AML-193 (cell line): ENCODE results near the gene SRGAP1.
"Not testable (repeated sequence)": the region's sequence is repeated elsewhere in the genome, so short reads cannot be mapped to it uniquely, and the experiment has no call there.

ENCODE experiments used
- DNase-seq, 2 experiments: peaks; one replicate each; lab custom pipeline; 2025; lab: John Stamatoyannopoulos, UW

SRGAP1 gene

DNA sequence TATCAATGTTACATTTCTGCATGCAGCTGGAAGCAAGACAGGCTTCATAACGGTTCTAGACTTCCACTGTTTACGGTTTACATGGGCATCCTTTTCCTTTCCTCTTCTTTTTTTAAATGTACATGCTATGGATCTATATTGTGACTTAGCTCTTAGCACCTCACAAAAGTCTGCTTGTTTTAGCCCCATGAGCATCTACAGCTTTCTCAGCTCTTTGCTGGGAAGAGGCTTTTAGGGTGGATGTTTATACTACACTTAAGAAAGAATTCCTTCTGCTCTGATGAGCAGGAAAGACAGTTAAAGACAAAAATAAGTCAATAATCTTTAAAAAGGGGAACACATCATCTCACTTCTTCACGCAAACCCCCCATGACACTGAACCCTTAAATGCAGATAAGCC lies 326.2 kb downstream of the SRGAP1 start:
- no peak for DNase-seq

DNA sequence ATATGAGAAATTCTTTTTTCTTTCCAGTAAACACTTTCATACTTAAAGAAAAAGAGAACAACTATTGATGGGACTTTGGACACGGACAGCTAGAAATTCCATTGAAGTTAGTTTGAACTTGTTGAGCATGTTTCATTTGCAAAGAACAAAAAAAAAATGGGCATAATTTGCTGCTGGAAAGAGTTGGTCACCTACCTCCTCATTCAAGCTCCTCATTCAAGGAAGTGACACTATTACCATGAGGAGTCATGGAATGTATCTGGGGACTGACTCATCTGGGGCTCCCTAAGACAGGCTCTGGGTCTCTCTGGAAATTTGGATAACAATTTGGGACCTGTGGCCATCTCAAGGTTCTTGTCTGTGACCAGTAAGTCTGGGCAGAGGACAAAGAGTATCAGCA lies 327.2 kb downstream of the SRGAP1 start:
- DNase-seq = no peak

DNA sequence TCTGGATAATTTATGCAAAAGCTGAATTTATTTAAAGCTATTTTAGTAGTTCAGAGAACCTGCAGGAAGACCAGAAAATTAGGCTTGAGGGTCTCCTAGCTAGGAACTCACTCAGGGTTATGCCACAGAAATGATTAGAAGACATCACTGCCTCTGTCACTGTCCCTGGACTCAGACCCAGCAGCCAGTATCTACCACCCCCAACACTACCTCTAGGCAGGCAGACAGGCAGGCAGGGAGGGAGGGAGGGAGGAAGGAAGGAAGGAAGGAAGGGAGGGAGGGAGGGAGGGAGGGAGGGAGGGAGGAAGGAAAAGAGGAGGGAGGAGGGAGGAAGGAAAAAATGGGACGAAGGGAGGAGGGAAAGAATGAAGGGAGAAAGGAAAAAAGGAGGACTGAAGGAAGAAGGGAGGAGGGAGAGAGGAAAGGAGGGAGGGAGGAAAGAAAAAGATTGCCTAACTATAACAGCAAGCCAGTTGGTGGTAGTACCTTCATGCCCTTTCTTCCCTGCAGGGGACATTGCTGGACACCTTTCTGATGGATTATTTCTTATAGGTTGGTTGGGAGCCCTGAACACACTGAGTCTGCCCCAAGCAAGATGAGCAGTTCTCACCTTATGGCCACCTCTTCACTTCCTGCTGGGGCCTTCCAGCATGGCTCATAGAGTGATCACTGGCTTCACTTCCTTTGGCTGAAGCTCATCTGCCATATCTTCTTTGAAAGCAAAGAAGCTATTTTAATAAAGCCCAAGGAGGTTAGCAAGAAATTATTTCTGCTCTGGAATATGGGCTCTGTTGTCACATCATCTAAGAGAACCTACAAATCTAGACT lies 327.9 kb downstream of the SRGAP1 start:
- no peak for DNase-seq

DNA sequence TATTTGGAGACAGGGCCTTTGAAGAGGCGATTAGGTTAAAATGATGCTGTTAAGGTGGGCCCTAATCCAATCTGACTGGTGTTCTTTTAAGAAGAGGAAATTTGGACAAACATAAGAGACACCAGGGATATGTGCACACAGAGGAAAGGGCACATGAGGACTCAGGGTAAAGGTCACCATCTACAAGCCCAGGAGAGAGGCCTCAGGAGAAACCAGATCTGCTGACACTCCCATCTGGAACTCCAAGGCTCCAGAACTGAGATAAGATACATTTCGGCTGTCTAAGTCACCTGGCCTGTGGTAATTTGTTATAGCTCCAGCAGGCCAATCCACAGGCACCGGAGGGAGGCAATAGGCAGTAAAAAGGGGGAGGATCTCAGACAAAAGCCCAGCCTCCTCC lies 329.0 kb downstream of the SRGAP1 start:
- DNase-seq = no peak

DNA sequence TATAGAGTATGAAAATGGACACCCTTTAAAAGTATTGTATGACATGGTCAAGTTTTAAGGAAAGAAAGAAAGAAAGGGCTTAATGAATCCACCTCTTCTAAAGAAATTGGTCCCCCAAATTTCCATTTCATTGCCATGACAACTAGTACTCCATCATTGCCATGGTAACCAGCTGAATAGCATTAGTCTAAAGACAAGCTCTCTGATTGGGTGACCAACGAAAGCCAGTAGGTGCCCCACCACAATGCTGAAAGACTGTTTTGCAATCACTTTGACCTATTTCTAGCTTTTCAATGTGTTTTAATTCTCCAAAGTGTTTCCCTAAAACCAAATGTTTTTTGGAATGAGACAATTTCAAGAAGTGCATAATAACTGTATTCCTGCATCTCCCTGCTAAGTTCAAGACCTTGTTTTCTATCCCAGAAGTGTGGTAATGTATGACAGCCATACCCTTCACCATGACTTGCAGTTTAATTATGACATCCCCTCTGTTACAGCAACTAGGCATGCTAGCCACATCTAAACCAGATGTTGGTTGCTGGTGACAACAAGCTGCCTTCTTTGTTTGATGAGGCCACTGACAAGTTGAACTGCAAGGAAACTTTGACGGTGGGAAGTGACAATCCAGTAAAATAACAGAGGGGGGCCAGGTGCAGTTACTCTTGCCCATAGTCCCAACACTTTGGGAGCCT lies 330.9 kb downstream of the SRGAP1 start:
- peak; percentile 52 to 53 for DNase-seq

DNA sequence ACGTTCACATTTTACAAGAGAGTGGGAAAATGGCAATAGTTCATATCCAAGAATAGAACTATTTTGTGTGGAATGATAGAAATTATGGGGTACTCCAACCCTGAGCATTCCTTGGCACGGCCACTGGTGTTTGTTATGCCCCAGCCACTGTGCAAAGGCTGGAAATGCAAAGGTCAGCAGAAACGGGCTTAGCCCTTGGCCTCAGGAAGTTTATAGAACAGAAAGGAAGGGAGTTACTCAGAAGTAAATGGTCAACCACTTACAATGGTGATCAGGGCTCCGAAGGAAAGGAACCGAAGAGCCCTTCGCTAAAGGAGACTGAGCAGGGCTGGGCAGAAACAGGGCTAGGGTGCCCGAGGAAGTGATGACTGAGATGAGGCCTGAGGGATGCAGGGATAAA lies 332.5 kb downstream of the SRGAP1 start:
- no peak for DNase-seq

DNA sequence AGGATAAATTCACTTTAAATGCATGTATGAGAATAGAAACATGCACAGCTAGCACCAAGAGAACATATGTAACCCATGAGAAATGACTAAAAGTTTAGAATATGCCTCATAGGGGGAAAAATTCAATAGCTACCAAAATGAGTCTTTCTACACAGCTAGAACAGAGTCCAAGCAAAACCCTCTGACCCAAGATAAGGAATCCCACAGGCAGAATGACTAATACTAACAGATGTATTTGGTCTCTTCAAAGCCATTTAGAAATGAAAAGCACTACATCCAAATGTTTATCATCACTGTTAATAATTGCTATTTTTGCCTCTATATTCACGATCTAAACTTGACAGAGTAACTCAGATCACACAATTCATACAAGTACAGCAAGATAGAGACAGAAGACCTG lies 333.6 kb downstream of the SRGAP1 start:
- DNase-seq = no peak

DNA sequence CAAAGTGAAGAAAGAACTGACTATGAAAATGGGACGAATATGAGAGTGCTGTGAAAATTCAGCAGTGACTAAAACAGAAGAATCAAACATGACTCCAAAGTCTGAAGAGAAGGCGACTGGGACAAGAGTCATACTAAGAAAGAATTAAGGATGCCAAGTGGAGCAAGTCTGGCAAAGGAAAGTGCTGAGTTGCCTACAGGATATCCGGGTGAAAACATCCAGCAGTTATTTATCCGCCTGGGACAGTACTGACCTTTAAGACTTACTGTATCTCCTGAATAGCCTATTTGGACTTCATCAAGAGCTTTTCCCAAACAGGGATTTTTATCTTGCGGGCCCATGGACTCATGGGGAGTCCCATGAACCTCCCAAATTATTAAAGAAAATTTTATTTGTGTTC lies 336.5 kb downstream of the SRGAP1 start:
- no peak for DNase-seq

DNA sequence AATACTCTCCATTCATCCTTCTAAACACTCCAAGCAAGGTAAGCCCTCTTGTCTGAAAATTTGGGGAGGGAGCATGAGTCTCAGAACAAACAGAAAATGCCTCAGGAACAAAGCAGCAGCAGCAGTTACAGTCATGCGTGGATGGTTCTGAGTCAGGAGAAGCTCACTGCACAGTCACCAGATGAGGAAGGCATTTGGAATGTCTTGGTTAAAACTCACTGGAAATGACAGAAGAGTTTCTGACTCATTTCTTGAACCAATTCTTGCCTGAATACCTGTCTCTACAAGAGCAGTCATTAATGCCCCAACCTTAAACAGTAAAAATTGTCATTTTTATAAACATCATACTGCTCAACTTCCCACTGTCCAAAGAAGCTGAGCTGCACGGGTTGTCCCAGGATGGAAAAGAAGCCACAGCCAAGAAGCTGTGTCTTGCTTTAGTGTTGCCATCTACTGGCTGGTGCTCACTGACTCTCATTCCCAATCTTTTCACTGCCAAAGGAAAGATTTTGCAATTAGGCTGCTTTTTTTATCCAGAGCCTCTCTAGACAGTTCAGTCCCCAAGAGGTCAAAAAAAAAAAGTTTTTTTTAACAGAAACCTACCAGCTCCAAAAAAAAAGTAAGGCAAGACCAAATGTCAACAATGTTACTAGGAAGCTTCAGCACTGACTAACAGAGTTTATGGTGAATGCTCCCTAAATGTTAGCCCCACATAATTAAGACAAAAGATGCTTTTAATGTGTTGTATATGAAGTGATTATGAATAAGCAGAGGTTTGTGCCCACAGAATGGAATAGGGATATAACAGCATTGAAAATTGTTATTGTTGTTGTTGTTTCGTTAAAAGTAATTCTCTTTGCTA lies 337.2 kb downstream of the SRGAP1 start:
- DNase-seq = peak; percentile 31 to 32

DNA sequence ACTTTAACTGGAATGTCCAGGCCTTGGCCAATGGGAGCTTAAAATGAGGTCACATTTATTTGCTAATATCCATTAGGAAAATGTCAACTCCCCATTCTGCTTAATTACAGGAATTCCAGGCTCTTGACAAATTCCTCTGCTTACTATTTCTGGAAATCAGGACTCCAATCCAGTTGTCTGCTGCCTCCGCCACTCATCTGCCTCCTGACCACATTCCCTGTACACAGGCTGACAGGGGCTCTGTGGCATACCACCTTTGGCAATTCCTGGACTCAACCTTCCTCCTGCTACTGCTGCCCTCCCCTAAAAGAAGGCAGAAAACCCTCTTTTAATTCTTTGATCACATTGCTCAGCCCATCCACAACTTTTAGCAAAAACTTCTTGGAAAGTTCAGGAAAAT lies 339.7 kb downstream of the SRGAP1 start:
- DNase-seq = no peak

DNA sequence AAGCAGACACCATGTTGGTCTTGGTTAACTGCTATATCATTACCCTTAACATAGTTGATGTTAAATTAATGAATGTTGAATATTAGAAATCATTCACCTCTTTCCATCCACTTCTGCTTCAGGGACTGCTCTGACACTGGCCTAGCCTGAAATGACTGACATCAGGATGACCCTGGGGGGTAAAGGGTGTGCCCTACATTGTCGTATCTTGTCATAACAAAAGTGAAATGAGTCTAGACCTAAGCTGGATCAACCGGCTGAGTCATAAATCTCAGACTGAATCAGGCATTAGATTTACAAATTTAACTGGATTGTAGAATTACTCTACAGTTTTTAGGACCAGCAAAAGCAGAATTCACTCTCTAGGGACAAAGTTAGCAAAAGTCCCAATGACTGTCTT lies 342.3 kb downstream of the SRGAP1 start:
- DNase-seq = no peak

DNA sequence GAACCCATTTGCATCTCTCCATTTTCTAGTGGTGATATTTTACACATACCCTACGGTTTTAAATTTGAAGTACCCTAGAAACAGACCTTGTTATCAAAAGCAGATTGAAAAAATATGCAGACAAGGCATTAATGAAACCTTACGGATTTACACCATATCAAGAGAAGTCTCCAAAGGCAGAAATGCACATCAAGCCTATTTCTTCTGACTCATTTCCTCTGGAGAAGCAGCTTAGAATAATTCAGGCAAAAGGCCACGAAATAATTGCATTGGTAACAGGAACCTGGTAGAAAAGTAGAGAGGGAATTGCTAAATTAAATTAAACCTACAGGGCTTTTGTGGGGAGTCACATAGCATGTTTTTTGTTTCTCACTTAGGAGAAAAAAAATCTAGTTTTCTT lies 342.9 kb downstream of the SRGAP1 start:
- DNase-seq = peak in 1 of 2 experiments; percentile 17

DNA sequence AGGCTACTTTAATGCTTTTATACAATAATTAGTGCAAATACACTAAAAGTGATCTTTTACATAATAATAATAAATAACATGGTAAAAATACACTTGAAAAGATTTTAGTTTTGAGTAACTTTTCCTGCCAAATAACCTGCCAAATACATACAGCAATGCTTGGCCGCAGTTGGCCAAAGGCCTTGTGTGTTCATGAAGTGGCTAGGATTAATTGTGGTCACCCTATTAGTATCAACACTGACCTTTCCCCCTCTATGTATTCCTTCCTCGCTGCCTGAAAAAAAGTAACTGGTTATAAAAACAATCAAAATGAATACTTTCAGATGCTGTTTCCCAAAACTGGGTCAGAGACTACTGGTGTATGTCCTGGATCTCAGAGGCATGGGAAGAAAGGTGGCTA lies 343.3 kb downstream of the SRGAP1 start:
- DNase-seq = no peak

DNA sequence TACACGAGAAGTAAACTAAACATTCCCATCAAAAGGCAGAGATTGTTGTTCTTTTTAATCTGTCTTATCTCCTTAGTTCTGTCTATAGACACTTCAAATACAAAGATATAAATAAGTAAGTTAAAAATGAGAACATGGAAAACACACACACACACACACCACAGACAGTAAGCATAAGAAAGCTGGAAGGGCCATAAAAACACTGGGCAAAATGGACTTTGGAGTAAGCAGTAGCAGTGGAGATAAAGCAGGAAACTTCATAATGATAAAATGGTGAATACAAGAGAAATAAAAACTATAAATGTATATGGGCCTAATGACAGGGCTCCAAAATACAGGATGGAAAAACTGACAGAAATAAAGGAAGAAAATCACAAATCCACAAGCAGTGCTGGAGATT lies 345.0 kb downstream of the SRGAP1 start:
- no peak for DNase-seq

DNA sequence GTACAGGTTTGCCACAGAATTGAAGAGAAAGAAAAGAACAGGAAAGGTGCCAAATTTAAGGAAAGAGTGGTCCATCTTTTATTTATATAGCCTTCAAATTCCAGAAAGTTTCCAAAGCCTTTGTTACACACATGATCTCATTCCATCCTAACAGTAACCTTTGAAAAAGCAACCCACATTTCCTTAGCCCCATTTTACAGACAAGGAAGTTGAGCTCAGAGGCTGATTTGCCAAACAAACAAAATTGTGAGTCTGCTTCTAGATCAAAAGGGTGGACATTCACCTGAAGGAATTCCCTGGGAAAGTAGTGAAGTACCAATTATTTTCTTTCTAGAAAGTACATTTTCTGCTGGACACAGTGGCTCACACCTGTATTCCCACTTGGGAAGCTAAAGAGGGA lies 345.6 kb downstream of the SRGAP1 start:
- DNase-seq = no peak

DNA sequence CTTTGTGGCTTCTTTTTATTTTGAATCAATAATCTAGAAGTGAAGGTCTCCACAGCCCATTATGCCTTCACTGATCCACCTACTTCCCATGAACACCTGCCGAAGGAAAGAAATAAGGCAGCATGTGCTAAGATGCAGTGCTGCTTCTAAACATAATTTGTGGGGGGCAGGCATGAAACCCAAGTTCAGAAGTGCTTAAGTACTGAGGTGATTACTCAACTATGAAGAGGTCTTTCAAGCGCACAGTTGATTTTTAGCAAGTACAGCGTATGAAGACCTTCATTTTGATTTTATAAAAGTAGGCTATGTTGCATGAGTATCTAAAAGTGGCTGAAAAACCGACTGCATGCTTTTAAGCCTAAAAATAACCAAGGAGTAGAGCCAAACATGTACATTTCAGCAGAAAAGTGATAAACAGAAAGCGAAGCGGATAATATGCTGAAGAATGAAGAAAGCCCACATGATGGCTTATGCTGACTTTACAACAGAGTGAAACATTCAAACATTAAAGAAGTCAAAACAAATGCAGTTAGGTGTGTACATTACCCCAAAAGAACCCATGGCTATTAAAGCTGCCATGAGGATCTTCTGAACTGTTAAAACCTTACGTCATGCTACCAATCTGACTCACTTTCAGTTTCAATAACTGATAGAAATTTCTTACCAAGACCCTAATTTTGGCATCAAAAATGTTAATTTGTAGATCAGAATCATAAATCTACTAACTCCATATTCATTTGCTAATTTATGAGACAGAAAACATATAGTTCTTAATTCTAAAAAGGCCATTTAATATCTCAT lies 348.3 kb downstream of the SRGAP1 start:
- no peak for DNase-seq

DNA sequence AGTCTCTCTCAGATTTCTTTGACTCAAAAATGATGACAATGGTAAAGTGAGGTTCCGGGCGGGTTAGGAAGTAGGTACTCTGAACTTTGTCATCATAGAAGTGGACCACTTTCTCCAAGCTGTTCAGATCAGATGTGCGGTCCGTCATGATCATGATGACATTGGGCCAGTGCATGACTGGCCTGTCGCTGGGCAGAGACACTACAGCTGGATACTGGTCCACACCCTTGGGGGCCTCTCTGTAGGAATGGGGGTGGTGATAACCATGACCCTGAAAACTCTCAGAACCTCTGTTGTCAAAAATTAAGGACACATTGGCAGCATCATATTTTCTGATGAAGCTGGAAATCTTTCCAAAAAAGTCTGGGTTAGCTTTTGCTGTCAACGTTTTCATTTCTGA lies 349.4 kb downstream of the SRGAP1 start:
- DNase-seq = no peak

DNA sequence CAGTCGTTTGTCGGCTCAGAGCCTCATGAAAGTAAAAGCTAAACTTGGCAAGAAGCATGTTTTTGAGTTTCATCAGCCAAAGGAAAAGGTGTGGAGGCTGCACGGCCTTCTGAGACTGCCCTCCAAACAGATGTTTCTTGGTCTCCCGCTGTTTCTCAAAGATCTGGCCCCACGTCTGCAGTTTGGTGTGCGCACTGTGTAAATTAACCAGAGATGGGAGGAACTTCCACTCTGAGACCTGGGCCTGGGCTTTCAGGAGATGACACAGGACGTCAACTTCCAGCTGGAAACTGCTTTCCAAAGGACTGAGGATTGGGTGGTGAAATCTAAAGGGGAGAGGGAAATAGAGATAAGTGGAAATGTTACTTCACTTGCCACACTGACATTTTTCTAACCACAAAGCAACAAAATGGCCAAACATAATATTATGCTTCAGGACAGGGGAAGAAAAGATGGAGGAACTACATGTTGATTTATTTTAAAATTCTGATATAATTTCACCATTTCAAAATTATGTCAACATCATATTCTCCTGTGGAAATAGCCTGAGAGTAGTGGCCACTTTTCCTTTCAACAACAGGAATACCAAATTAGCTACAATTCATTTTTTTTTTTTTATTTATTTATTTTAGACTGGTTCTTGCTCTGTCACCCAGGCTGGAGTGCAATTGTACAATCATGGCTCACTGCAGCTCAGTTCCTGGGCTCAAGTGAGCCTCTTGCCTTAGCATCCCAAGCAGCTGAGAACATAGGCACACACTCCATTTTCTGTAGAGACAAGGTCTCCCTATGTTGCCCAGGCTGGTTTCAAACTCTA lies 350.0 kb downstream of the SRGAP1 start:
- no peak for DNase-seq

DNA sequence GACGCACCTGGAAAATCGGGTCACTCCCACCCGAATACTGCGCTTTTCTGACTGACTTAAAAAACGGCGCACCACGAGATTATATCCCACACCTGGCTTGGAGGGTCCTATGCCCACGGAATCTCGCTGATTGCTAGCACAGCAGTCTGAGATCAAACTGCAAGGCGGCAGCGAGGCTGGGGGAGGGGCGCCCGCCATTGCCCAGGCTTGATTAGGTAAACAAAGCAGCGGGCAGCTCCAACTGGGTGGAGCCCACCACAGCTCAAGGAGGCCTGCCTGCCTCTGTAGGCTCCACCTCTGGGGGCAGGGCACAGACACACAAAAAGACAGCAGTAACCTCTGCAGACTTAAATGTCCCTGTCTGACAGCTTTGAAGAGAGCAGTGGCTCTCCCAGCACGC lies 351.3 kb downstream of the SRGAP1 start:
- DNase-seq = not testable (repeated sequence)

DNA sequence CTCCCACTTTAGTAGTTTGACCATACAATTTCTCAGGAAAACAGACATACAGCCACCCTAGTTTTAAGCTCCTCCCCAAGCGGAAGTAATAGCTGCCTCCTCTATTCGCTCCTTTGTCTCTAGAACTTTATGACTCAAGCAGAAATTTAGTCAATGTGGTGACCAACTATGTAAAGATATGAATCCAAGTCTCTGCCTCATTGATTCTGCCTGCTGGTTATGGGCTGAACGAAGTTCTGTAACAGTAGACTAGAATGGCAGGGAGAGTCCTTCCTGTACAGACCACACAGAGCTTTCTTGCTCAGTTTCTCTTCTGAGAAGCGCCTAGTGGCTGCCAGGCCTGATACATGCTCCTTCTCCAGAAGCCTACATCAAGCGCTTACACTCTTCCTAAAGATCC lies 358.5 kb downstream of the SRGAP1 start:
- DNase-seq = no peak

DNA sequence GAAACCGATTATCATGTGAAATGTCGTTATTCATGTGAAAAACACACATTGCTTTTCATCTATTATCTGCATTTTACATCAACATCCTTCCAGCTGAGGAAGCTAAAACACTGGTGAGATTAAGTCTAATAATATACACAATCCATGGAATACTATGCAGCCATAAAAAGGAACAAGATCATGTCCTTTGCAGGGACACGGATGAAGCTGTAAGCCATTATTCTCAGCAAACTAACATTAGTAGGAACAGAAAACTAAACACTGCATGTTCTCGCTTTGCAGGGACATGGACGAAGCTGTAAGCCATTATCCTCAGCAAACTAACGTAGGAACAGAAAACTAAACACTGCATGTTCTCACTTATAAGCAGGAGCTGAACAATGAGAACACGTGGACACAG lies 359.3 kb downstream of the SRGAP1 start:
- DNase-seq = no peak
